Upper lobe of left lung (tissue), 4 donors: ENCODE data around the gene WLS.

Experiments
- CTCF ChIP-seq, 6 experiments: fragments of 450-650 bp in 4 of 6; fragments of 200-600 bp in 2 of 6; sonication (generic) in 2 of 6; IDR thresholded peaks; one replicate each; pipeline ENCODE4 v1.5.1; 2016 to 2019; ENCODE audit warnings: antibody characterized with exemption in 6 of 6
- EP300 ChIP-seq, 4 donors: sonication (generic); formaldehyde crosslinking; IDR thresholded peaks; one replicate each; pipeline ENCODE4 v1.5.1; 2017; ENCODE audit warnings: antibody characterized with exemption in 4 of 4, control low read depth in 2 of 4
- POLR2A ChIP-seq, 4 donors: fragments of 450-650 bp; IDR thresholded peaks; one replicate each; pipeline ENCODE4 v1.5.1; 2016 to 2017; ENCODE audit warnings: antibody characterized with exemption in 4 of 4, mild to moderate bottlenecking in 2 of 4

GRCh38 chr1:68217060-68217554 lies 15.2 kb downstream of the WLS start:
- TF ChIP-seq POLR2A (IDR thresholded peaks at IDR 0.05): no peak
- TF ChIP-seq EP300 (IDR thresholded peaks at IDR 0.05): no peak
- no peak for TF ChIP-seq CTCF (IDR thresholded peaks at IDR 0.05)
